ENCODE measurements around the gene HRK. TPM values are rescaled to one million over a fixed set of nuclear protein-coding genes. Genes with fewer than 3 reads are reported as not detected.

Gene HRK
- total and polyA plus RNA-seq, 2 of the 13 experiments (the other 11 are each of a cell fraction or from before 2014, with no cell fraction given): 0.02 TPM; not detected in 1

DNA sequence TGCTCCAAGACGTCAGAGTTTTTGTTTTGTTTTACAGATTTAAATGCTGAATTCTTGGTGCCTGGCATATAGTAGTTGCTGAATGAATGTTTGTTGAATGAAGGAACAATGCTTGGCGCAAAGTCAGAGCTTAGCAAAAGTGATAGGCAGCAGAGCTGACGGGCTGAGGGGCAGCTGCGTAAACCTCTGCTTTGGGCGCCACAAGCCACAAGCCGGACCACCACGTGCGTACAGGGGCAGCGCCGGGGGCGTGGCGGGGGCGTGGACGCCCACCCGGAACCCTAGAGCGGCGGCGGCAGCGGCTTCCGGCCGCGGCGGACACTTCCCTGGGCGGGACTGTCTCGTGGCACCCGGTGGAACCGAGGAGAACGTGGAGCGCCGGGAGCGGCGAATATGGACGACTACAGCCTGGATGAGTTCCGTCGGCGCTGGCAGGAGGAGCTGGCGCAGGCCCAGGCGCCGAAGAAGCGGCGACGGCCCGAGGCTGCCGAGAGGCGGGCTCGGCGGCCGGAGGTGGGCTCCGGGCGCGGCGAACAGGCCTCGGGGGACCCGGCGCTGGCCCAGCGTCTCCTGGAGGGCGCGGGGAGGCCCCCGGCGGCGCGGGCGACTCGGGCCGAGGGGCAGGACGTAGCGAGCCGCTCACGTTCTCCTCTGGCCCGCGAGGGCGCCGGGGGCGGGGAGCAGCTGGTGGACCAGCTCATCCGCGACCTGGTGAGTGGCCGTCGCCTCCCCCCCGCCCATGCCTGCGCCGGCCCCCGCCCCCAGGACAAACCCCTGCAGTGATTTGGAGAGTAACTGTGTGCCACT lies 29.6 kb upstream of the HRK start, which contains the start of gene FBXW8 (continued):
- TF ChIP-seq GABPA (IDR thresholded peaks at IDR 0.05; ENCODE audit: low read depth, low read length) (peak; percentile 99), GABPA (CRISPR knock-in tag; IDR thresholded peaks at IDR 0.05; ENCODE audit: low read depth) (peak; percentile 87), ZNF713 (CRISPR knock-in tag; IDR thresholded peaks at IDR 0.05) (no peak), ZFX (CRISPR knock-in tag; IDR thresholded peaks at IDR 0.05; ENCODE audit: low read depth) (peak; percentile 85), SMAD9 (CRISPR knock-in tag; IDR thresholded peaks at IDR 0.05) (0 out of 2 replicates have a peak, but pooled peaks have one; percentile 53), ZNF589 (CRISPR knock-in tag; conservative IDR thresholded peaks at IDR 0.05) (peak; percentile 75; the same call in 1 of the 2 replicates), ZBTB38 (CRISPR knock-in tag; IDR thresholded peaks at IDR 0.05) (peak; percentile 72; the same call in 1 of the 2 replicates), ARNT2 (CRISPR knock-in tag; IDR thresholded peaks at IDR 0.05; ENCODE audit: low read depth) (peak; percentile 78), ISL2 (CRISPR knock-in tag; IDR thresholded peaks at IDR 0.05) (peak; percentile 49), ZNF773 (CRISPR knock-in tag; IDR thresholded peaks at IDR 0.05; ENCODE audit: borderline replicate concordance) (peak; percentile 58; the same call in 1 of the 2 replicates), ZNF160 (CRISPR knock-in tag; IDR thresholded peaks at IDR 0.05) (peak; percentile 85), SP140L (CRISPR knock-in tag; IDR thresholded peaks at IDR 0.05; ENCODE audit: borderline replicate concordance) (0 out of 2 replicates have a peak, but pooled peaks have one; percentile 36), SALL1 (CRISPR knock-in tag; IDR thresholded peaks at IDR 0.05) (peak; percentile 93), ZNF883 (CRISPR knock-in tag; IDR thresholded peaks at IDR 0.05; ENCODE audit: not compliant biosample characterization) (peak; percentile 35), ZNF274 (CRISPR knock-in tag; IDR thresholded peaks at IDR 0.05) (peak; percentile 91)
- TF ChIP-seq, protein P1, sequence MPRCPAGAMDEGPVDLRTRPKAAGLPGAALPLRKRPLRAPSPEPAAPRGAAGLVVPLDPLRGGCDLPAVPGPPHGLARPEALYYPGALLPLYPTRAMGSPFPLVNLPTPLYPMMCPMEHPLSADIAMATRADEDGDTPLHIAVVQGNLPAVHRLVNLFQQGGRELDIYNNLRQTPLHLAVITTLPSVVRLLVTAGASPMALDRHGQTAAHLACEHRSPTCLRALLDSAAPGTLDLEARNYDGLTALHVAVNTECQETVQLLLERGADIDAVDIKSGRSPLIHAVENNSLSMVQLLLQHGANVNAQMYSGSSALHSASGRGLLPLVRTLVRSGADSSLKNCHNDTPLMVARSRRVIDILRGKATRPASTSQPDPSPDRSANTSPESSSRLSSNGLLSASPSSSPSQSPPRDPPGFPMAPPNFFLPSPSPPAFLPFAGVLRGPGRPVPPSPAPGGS (CRISPR knock-in tag; IDR thresholded peaks at IDR 0.05): peak; percentile 78
- TF ChIP-seq, protein P2, sequence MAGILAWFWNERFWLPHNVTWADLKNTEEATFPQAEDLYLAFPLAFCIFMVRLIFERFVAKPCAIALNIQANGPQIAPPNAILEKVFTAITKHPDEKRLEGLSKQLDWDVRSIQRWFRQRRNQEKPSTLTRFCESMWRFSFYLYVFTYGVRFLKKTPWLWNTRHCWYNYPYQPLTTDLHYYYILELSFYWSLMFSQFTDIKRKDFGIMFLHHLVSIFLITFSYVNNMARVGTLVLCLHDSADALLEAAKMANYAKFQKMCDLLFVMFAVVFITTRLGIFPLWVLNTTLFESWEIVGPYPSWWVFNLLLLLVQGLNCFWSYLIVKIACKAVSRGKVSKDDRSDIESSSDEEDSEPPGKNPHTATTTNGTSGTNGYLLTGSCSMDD (CRISPR knock-in tag; IDR thresholded peaks at IDR 0.05): no peak
- TF ChIP-seq, protein P3, sequence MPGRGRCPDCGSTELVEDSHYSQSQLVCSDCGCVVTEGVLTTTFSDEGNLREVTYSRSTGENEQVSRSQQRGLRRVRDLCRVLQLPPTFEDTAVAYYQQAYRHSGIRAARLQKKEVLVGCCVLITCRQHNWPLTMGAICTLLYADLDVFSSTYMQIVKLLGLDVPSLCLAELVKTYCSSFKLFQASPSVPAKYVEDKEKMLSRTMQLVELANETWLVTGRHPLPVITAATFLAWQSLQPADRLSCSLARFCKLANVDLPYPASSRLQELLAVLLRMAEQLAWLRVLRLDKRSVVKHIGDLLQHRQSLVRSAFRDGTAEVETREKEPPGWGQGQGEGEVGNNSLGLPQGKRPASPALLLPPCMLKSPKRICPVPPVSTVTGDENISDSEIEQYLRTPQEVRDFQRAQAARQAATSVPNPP (CRISPR knock-in tag; IDR thresholded peaks at IDR 0.05): peak; percentile 77; the same call in 1 of the 2 replicates
